MM.1S (cell line): Measurements from ENCODE around the gene ADAMTSL3.

Source experiments
- DNase-seq: peaks from one replicate; pipeline ENCODE4 v3.0.0-alpha.2; 2015
- H2AFZ ChIP-seq: fragments of 300-600 bp; sonication (generic); 2 replicates; pipeline ENCODE4 v1.6.0; 2016; ENCODE audit warnings: antibody characterized with exemption, low read length
- H3F3A ChIP-seq: fragments of 300-600 bp; sonication (generic); 2 replicates; pipeline ENCODE4 v1.6.1; 2016; ENCODE audit warnings: mild to moderate bottlenecking, antibody characterized with exemption, low read length, moderate library complexity, mixed read lengths; ENCODE audit not compliant: insufficient read depth
- H3K27ac ChIP-seq: fragments of 300-600 bp; sonication (generic); 2 replicates; pipeline ENCODE4 v1.5.1; 2016; ENCODE audit warnings: mild to moderate bottlenecking, low read length
- H3K27me3 ChIP-seq: fragments of 300-600 bp; sonication (generic); replicated peaks from 2 replicates; pipeline ENCODE4 v1.6.0; 2016; ENCODE audit warnings: low read length; ENCODE audit not compliant: insufficient read depth
- H3K36me3 ChIP-seq: fragments of 300-600 bp; sonication (generic); replicated peaks from 2 replicates; pipeline ENCODE4 v1.6.1; 2016; ENCODE audit warnings: mild to moderate bottlenecking, low read length, mixed read lengths; ENCODE audit not compliant: insufficient read depth
- H3K4me1 ChIP-seq: fragments of 300-600 bp; sonication (generic); 2 replicates; pipeline ENCODE4 v1.6.1; 2016; ENCODE audit warnings: low read length, mixed read lengths
- H3K4me2 ChIP-seq: fragments of 300-600 bp; sonication (generic); 2 replicates; pipeline ENCODE4 v1.6.0; 2016; ENCODE audit warnings: low read depth, low read length
- H3K4me3 ChIP-seq: fragments of 300-600 bp; sonication (generic); 2 replicates; pipeline ENCODE4 v1.5.1; 2016; ENCODE audit warnings: low read length, mixed read lengths
- H3K79me2 ChIP-seq: fragments of 300-600 bp; sonication (generic); 2 replicates; pipeline ENCODE4 v1.6.1; 2016; ENCODE audit warnings: mixed run types, low read length, mixed read lengths
- H3K9ac ChIP-seq: fragments of 300-600 bp; sonication (generic); 2 replicates; pipeline ENCODE4 v1.6.1; 2016; ENCODE audit warnings: low read length, mixed read lengths
- H3K9me2 ChIP-seq: fragments of 300-600 bp; sonication (generic); replicated peaks from 2 replicates; pipeline ENCODE4 v1.6.1; 2016; ENCODE audit warnings: mild to moderate bottlenecking, low read length, mixed read lengths; ENCODE audit not compliant: insufficient read depth
- H3K9me3 ChIP-seq: fragments of 300-600 bp; sonication (generic); replicated peaks from 2 replicates; pipeline ENCODE4 v1.6.1; 2016; ENCODE audit warnings: mild to moderate bottlenecking, low read length, mixed read lengths; ENCODE audit not compliant: insufficient read depth
- H4K20me1 ChIP-seq: fragments of 300-600 bp; sonication (generic); 2 replicates; pipeline ENCODE4 v1.6.1; 2016; ENCODE audit warnings: mild to moderate bottlenecking, low read length, moderate library complexity, mixed read lengths; ENCODE audit not compliant: insufficient read depth
- CTCF ChIP-seq: fragments of 300-600 bp; sonication (generic); IDR thresholded peaks from 2 replicates; pipeline ENCODE4 v1.5.1; 2016; ENCODE audit warnings: antibody characterized with exemption, low read length, mixed read lengths
- EZH2 ChIP-seq: fragments of 300-600 bp; sonication (generic); optimal IDR thresholded peaks from 2 replicates; pipeline ENCODE3; 2017; ENCODE audit warnings: low read depth, mild to moderate bottlenecking, antibody characterized with exemption, low read length, mixed read lengths
- EZH2phosphoT487 ChIP-seq: fragments of 300-600 bp; sonication (generic); IDR thresholded peaks from 2 replicates; pipeline ENCODE4 v1.6.1; 2018; ENCODE audit warnings: antibody characterized with exemption, low read length

The ADAMTSL3 gene

DNA sequence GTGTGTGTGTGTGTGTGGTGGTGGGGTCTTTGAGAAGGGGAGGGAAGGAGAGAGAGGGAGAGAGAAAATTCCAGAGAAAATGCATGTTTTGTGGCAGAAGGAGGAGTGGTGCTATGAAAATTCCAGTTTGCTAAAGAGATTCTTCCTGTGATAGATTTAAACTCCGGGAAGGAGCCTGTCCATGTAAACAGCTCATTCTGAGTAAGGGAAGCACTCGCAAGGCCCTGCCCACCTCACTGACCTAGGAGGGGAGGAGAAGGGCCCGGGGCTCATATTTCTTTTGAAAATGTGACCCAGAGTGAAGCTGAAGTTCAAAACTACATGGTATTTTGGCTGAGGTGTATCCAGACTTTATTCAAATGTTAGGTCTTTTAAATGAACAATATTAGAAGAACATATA, 41.3 kb downstream of the ADAMTSL3 start:
- Histone ChIP-seq H3K9ac (no peak overlapping the region), H3K27ac (no peak overlapping the region), H3K27me3 (no peaks in the 10 kb centered on the region), H3F3A (no peaks in the 10 kb centered on the region), H4K20me1 (no peaks in the 10 kb centered on the region), H3K9me3 (no peaks in the 10 kb centered on the region), H3K9me2 (no peaks in the 10 kb centered on the region), H3K4me2 (no peak overlapping the region), H3K4me1 (no peaks in the 10 kb centered on the region), H2AFZ (no peak overlapping the region), H3K79me2 (no peaks in the 10 kb centered on the region), H3K4me3 (no peak overlapping the region), H3K36me3 (no peaks in the 10 kb centered on the region)
- no peak for TF ChIP-seq EZH2phosphoT487
- no peak for TF ChIP-seq EZH2
- no peak for TF ChIP-seq CTCF
- no peak for DNase-seq

- no peak for DNase-seq
- Histone ChIP-seq H3K9ac (no peak overlapping the region), H3K4me3 (no peak overlapping the region), H3K27me3 (no peaks in the 10 kb centered on the region), H3F3A (no peaks in the 10 kb centered on the region), H3K4me1 (no peaks in the 10 kb centered on the region), H3K9me3 (no peaks in the 10 kb centered on the region), H3K9me2 (no peaks in the 10 kb centered on the region), H3K4me2 (no peak overlapping the region), H4K20me1 (no peaks in the 10 kb centered on the region), H3K36me3 (no peaks in the 10 kb centered on the region), H3K79me2 (no peaks in the 10 kb centered on the region), H3K27ac (no peak overlapping the region), H2AFZ (no peak overlapping the region)
- no peak for TF ChIP-seq EZH2
- no peak for TF ChIP-seq EZH2phosphoT487
- TF ChIP-seq CTCF: no peak
Measured at GRCh38 chr15:83695901-83696425, 42.0 kb downstream of the ADAMTSL3 start.

- no peaks in the 10 kb centered on the region for H3K9me2 ChIP-seq
- H3K27ac ChIP-seq: no peak overlapping the region
- H3K9ac ChIP-seq: no peak overlapping the region
- no peaks in the 10 kb centered on the region for H3F3A ChIP-seq
- H3K4me3 ChIP-seq: no peak overlapping the region
- H3K79me2 ChIP-seq: no peaks in the 10 kb centered on the region
- H3K4me2 ChIP-seq: no peak overlapping the region
- H3K4me1 ChIP-seq: no peaks in the 10 kb centered on the region
- no peak overlapping the region for H2AFZ ChIP-seq
- DNase-seq: no peak
- no peaks in the 10 kb centered on the region for H3K9me3 ChIP-seq
- no peaks in the 10 kb centered on the region for H4K20me1 ChIP-seq
- no peaks in the 10 kb centered on the region for H3K27me3 ChIP-seq
- TF ChIP-seq CTCF (no peak), EZH2phosphoT487 (no peak), EZH2 (no peak)
- no peaks in the 10 kb centered on the region for H3K36me3 ChIP-seq
Measured at GRCh38 chr15:83697716-83698115, 43.8 kb downstream of the ADAMTSL3 start.
